MM.1S (cell line): ENCODE results near the gene MAST3.

Experiments
- DNase-seq: peaks from one replicate; pipeline ENCODE4 v3.0.0-alpha.2; 2015
- H2AFZ ChIP-seq: fragments of 300-600 bp; sonication (generic); 2 replicates; pipeline ENCODE4 v1.6.0; 2016; ENCODE audit warnings: antibody characterized with exemption, low read length
- H3F3A ChIP-seq: fragments of 300-600 bp; sonication (generic); 2 replicates; pipeline ENCODE4 v1.6.1; 2016; ENCODE audit warnings: mild to moderate bottlenecking, antibody characterized with exemption, low read length, moderate library complexity, mixed read lengths; ENCODE audit not compliant: insufficient read depth
- H3K27ac ChIP-seq: fragments of 300-600 bp; sonication (generic); 2 replicates; pipeline ENCODE4 v1.5.1; 2016; ENCODE audit warnings: mild to moderate bottlenecking, low read length
- H3K27me3 ChIP-seq: fragments of 300-600 bp; sonication (generic); replicated peaks from 2 replicates; pipeline ENCODE4 v1.6.0; 2016; ENCODE audit warnings: low read length; ENCODE audit not compliant: insufficient read depth
- H3K36me3 ChIP-seq: fragments of 300-600 bp; sonication (generic); replicated peaks from 2 replicates; pipeline ENCODE4 v1.6.1; 2016; ENCODE audit warnings: mild to moderate bottlenecking, low read length, mixed read lengths; ENCODE audit not compliant: insufficient read depth
- H3K4me1 ChIP-seq: fragments of 300-600 bp; sonication (generic); 2 replicates; pipeline ENCODE4 v1.6.1; 2016; ENCODE audit warnings: low read length, mixed read lengths
- H3K4me2 ChIP-seq: fragments of 300-600 bp; sonication (generic); 2 replicates; pipeline ENCODE4 v1.6.0; 2016; ENCODE audit warnings: low read depth, low read length
- H3K4me3 ChIP-seq: fragments of 300-600 bp; sonication (generic); 2 replicates; pipeline ENCODE4 v1.5.1; 2016; ENCODE audit warnings: low read length, mixed read lengths
- H3K79me2 ChIP-seq: fragments of 300-600 bp; sonication (generic); 2 replicates; pipeline ENCODE4 v1.6.1; 2016; ENCODE audit warnings: mixed run types, low read length, mixed read lengths
- H3K9ac ChIP-seq: fragments of 300-600 bp; sonication (generic); 2 replicates; pipeline ENCODE4 v1.6.1; 2016; ENCODE audit warnings: low read length, mixed read lengths
- H3K9me2 ChIP-seq: fragments of 300-600 bp; sonication (generic); replicated peaks from 2 replicates; pipeline ENCODE4 v1.6.1; 2016; ENCODE audit warnings: mild to moderate bottlenecking, low read length, mixed read lengths; ENCODE audit not compliant: insufficient read depth
- H3K9me3 ChIP-seq: fragments of 300-600 bp; sonication (generic); replicated peaks from 2 replicates; pipeline ENCODE4 v1.6.1; 2016; ENCODE audit warnings: mild to moderate bottlenecking, low read length, mixed read lengths; ENCODE audit not compliant: insufficient read depth
- H4K20me1 ChIP-seq: fragments of 300-600 bp; sonication (generic); 2 replicates; pipeline ENCODE4 v1.6.1; 2016; ENCODE audit warnings: mild to moderate bottlenecking, low read length, moderate library complexity, mixed read lengths; ENCODE audit not compliant: insufficient read depth
- CTCF ChIP-seq: fragments of 300-600 bp; sonication (generic); IDR thresholded peaks from 2 replicates; pipeline ENCODE4 v1.5.1; 2016; ENCODE audit warnings: antibody characterized with exemption, low read length, mixed read lengths
- EZH2 ChIP-seq: fragments of 300-600 bp; sonication (generic); optimal IDR thresholded peaks from 2 replicates; pipeline ENCODE3; 2017; ENCODE audit warnings: low read depth, mild to moderate bottlenecking, antibody characterized with exemption, low read length, mixed read lengths
- EZH2phosphoT487 ChIP-seq: fragments of 300-600 bp; sonication (generic); IDR thresholded peaks from 2 replicates; pipeline ENCODE4 v1.6.1; 2018; ENCODE audit warnings: antibody characterized with exemption, low read length

The MAST3 gene

GRCh38 chr19:18153556-18154134 is 56.1 kb downstream of the MAST3 start:
- Histone ChIP-seq H3K9me2 (no peaks in the 10 kb centered on the region), H4K20me1 (no peaks in the 10 kb centered on the region), H3K4me2 (peak overlapping the region; percentile 89), H3K36me3 (no peaks in the 10 kb centered on the region), H3K79me2 (peaks cover 14% of the 10 kb centered on the region; the same call in 1 of the 2 replicates), H2AFZ (peak overlapping the region; percentile 85), H3K27me3 (no peaks in the 10 kb centered on the region), H3K27ac (no peak overlapping the region; the same call in 1 of the 2 replicates), H3K9me3 (no peaks in the 10 kb centered on the region), H3F3A (peaks cover 12% of the 10 kb centered on the region), H3K4me3 (peak overlapping the region; percentile 86), H3K4me1 (0 out of 2 replicates have a peak, but pooled peaks cover 6% of the 10 kb centered on the region), H3K9ac (peak overlapping the region; percentile 92)
- TF ChIP-seq CTCF (no peak), EZH2 (no peak), EZH2phosphoT487 (no peak)
- DNase-seq, result peak; percentile 9

DNA sequence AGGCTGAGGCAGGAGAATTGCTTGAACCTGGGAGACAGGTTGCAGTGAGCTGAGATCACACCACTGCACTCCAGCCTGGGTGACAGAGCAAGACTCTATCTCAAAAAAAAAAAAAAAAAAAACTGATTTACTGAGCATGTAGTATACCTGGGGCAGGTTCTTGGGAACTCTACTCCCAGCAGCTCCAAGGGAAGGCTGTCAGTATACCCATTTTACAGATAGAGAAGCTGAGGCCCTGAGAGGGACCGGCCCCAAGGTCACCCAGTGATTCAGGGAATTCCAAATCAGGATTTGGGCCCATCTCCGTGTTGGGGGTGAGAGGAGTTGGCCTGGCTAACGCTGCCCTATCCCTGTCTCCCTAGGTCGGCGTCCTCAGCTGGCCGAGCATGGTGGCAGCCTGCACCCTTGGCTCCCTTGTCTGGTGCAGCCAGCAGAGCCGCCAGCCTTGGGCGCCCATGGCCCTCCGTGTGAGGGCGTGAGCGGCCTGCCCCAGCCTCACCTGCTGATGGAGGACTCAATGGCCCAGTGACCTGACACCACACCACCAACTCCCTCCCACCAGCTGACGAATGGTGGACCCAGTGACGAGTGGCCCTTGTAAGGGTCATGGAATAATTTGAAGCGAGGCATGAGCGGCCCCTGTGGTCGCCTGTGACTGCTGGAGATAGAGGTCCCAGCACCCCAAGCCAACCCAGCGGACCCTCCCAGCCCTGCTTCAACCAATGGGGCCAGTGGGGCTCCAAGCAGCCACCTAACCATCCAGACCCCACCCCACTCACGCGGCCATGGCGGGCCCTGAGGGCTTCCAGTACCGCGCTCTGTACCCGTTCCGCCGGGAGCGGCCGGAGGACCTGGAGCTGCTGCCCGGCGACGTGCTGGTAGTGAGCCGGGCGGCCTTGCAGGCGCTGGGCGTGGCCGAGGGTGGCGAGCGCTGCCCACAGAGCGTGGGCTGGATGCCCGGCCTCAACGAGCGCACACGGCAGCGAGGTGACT is 57.8 kb downstream of the MAST3 start:
- Histone ChIP-seq H3K4me2 (no peak overlapping the region), H3K4me1 (0 out of 2 replicates have a peak, but pooled peaks cover 6% of the 10 kb centered on the region), H3K4me3 (no peak overlapping the region), H3K9me2 (no peaks in the 10 kb centered on the region), H3K9me3 (no peaks in the 10 kb centered on the region), H4K20me1 (no peaks in the 10 kb centered on the region), H3K9ac (no peak overlapping the region), H3F3A (peaks cover 17% of the 10 kb centered on the region), H3K36me3 (no peaks in the 10 kb centered on the region), H3K79me2 (peaks cover 14% of the 10 kb centered on the region; the same call in 1 of the 2 replicates), H2AFZ (no peak overlapping the region), H3K27ac (no peak overlapping the region), H3K27me3 (no peaks in the 10 kb centered on the region)
- TF ChIP-seq EZH2 (no peak), CTCF (no peak), EZH2phosphoT487 (no peak)
- no peak for DNase-seq

DNA sequence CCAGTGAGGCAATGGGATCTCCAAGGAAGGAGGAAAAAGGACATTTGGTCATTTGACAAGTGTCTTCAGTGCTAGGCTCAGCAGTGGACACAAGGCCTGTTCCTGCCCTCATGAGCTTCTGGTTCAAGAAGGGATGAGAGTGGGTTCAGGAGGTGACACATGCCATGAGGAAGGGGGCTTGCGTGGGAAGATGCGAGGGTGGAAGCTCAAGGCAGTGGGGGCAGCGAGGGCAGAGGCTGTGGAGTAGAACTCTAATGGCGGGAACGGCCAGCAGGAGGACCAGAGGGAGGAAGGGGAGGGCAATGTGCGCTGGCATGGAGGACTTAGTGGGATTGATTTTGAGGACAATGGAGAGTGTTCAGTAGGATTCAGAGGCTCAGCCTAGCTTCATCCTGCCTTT is 58.7 kb downstream of the MAST3 start:
- no peak overlapping the region for H3K27ac ChIP-seq

More for the DNA sequence above, 58.7 kb downstream of the MAST3 start:
- H3F3A ChIP-seq, result peaks cover 17% of the 10 kb centered on the region
- H4K20me1 ChIP-seq, result no peaks in the 10 kb centered on the region
- no peaks in the 10 kb centered on the region for H3K9me2 ChIP-seq
- no peak for DNase-seq
- H3K27me3 ChIP-seq, result no peaks in the 10 kb centered on the region
- no peaks in the 10 kb centered on the region for H3K36me3 ChIP-seq
- H2AFZ ChIP-seq, result no peak overlapping the region
- H3K9ac ChIP-seq, result no peak overlapping the region
- TF ChIP-seq CTCF, result no peak
- TF ChIP-seq EZH2phosphoT487, result no peak
- no peak for TF ChIP-seq EZH2
- no peak overlapping the region for H3K4me3 ChIP-seq
- peaks cover 14% of the 10 kb centered on the region; the same call in 1 of the 2 replicates for H3K79me2 ChIP-seq
- no peak overlapping the region for H3K4me2 ChIP-seq
- H3K9me3 ChIP-seq, result no peaks in the 10 kb centered on the region
- H3K4me1 ChIP-seq, result 0 out of 2 replicates have a peak, but pooled peaks cover 6% of the 10 kb centered on the region
